ENCODE results near the gene ELP4.

Gene ELP4

DNA sequence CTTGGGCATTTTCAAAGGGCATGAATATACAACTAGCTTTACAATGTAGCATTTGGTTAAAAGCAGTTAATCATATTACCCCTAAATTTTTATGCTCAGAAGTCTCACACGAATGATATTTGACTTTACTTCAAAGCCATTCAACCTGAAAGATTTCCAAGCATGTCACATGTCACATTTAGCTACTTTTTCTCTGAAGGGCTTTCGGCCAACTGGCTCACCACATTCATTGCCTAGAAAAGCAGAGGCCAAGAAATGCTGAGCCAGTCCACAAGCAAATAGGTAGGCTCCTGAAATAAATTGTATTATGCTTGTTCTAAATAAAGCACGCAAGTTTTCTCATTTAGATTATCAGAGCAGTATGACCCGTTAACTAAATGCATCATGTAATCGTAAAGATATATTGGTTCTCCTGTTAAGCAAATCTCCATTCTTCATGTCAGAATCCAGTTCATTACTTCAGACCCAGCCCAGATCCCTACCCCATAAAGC, 271.0 kb downstream of the ELP4 start:
- DNase-seq (ENCODE audit: low spot score) = no peak
- no peak overlapping the region for H3K4me3 ChIP-seq
- TF ChIP-seq, protein P1, sequence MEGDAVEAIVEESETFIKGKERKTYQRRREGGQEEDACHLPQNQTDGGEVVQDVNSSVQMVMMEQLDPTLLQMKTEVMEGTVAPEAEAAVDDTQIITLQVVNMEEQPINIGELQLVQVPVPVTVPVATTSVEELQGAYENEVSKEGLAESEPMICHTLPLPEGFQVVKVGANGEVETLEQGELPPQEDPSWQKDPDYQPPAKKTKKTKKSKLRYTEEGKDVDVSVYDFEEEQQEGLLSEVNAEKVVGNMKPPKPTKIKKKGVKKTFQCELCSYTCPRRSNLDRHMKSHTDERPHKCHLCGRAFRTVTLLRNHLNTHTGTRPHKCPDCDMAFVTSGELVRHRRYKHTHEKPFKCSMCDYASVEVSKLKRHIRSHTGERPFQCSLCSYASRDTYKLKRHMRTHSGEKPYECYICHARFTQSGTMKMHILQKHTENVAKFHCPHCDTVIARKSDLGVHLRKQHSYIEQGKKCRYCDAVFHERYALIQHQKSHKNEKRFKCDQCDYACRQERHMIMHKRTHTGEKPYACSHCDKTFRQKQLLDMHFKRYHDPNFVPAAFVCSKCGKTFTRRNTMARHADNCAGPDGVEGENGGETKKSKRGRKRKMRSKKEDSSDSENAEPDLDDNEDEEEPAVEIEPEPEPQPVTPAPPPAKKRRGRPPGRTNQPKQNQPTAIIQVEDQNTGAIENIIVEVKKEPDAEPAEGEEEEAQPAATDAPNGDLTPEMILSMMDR (IDR thresholded peaks at IDR 0.05) = no peak
- no peak overlapping the region for H3K27ac ChIP-seq

DNA sequence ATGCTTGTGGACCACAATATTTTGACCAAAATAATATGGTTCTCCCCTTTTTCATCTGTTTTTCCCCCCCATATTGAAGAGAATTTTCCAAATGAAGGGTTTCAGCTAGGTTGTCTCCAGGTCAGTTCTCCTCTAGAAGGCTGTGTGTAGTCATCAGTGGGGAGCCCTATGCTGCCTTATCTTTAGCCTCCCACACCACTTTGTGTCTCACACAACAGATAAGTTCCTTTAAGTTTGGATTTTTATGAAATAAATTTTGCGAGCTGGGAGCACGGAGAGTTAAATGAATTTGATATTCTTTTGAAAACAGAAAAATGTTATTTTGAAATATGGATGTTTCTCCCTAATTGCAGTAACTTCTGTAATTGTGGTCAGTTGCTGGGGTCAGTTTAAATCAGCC, 272.7 kb downstream of the ELP4 start:
- Histone ChIP-seq H3K27ac (no peak overlapping the region), H3K4me3 (no peak overlapping the region)
- DNase-seq (ENCODE audit: low spot score) = no peak
- TF ChIP-seq, protein P1 (IDR thresholded peaks at IDR 0.05) = no peak

DNA sequence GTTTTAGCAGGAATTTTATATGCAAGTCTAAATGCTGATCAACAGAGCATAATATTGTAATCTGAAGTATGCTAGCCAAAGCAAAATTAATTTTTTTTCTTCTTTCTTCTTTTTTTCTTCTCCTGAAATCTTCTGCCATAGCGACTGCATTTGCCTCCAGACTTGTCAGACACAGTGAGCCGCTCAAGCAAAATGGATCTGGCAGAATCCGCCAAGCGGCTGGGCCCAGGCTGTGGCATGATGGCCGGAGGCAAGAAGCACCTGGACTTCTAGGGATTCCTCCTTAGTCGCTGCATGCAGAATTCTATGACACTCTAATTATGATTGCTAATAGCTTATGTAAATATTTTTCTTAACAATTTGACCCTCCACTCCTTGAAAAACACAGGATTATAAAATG, 273.7 kb downstream of the ELP4 start:
- Histone ChIP-seq H3K27ac (no peak overlapping the region), H3K4me3 (no peak overlapping the region)
- TF ChIP-seq, protein P1 (IDR thresholded peaks at IDR 0.05) = no peak
- DNase-seq (ENCODE audit: low spot score) = no peak

DNA sequence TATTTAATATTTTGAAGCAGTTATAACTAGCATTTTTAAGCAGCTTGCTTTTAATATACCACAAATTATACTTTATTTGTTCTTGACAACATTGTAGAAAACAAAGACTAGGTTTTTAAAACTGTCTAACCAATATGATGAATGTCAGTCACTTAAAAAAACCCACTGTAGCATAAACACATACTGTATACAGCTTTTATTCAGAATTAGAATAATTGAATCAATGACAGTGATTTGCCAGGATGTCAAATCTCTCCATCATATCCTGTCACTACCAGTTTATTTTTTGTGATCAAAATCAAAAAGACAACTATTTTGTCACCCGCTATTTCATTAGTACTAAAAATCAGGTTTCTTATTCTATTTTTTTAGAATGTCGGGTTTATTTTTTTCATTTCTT, 275.0 kb downstream of the ELP4 start:
- DNase-seq (ENCODE audit: low spot score) = no peak
- Histone ChIP-seq H3K4me3 (no peak overlapping the region), H3K27ac (no peak overlapping the region)
- TF ChIP-seq, protein P1 (IDR thresholded peaks at IDR 0.05) = no peak

DNA sequence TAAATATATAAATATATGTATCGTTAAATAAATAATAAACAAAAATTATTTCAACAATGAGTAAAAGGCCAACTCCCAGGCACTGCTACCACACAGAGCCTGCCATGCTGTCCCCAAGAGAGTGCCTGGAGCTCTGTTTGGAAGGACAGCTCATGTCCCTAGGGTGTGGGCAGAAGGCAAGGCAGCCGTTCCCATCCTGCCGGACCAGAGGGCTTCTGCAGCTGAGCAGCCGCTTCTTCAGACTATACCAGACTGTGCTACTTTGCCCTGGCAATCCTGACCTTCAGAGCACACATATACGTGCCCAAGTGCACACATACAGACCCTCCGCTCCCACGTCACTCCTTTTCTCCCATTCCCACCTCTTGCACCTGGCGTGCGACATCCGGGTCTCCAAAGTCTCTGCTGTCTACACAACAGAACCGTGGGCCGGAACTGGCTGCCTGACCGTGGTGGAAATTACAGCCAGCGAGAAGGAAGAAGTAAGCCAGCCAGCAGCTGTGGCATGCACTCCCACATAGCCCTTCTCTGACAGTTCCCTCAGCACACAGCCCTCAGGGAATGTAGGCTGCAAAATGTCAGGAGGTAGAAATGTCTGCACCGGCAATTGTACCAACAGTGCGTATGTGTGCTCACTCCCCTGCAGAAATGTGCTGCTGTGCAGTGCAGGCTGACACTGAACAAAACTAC, 277.6 kb downstream of the ELP4 start:
- Histone ChIP-seq H3K27ac (no peak overlapping the region), H3K4me3 (no peak overlapping the region)
- no peak for DNase-seq (ENCODE audit: low spot score)
- TF ChIP-seq, protein P1 (IDR thresholded peaks at IDR 0.05) = no peak

DNA sequence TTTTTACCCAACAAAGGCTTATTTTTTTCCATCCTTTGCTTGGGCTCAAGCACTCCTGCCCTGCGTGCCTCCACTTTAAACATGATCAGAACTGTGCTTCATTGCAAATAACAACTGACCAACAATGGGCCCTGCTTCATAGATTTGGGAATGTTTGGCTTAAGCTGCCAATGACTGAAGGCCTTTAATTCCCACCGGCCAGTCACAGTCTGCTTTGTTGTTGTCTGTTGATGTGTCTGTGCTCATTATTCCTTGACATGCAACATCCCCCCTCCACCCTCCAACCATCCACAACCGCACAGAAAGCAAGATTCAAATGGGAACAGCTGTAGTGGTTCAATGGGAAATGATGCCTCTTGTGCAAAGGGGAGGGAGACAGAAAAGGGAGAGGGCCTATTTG, 278.5 kb downstream of the ELP4 start:
- Histone ChIP-seq H3K4me3 (no peak overlapping the region), H3K27ac (no peak overlapping the region)
- TF ChIP-seq, protein P1 (IDR thresholded peaks at IDR 0.05) = no peak
- no peak for DNase-seq (ENCODE audit: low spot score)

DNA sequence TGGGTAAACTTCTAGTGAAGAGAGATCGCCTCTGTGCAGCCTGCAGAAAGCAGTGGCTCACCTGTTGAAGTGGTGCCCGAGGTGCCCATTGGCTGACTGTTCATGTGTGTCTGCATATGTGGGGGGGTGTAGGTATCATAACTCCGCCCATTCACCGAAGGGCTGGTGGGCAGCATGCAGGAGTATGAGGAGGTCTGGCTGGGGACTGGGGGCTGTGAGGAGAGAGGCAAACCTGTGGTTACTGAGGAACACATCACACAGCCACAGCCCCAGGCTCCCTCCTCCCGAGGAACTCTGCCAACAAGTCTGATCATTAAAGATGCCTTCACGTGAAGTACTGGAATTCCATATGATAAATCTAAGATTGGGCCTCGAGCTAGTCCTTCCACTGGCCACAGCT, 281.1 kb downstream of the ELP4 start:
- TF ChIP-seq, protein P1 (IDR thresholded peaks at IDR 0.05) = no peak
- no peak overlapping the region for H3K27ac ChIP-seq
- DNase-seq (ENCODE audit: low spot score) = no peak
- H3K4me3 ChIP-seq = no peak overlapping the region

Measured in coronary artery (tissue), 2 donors.